ENCODE results near the gene SLC10A3.

DNA sequence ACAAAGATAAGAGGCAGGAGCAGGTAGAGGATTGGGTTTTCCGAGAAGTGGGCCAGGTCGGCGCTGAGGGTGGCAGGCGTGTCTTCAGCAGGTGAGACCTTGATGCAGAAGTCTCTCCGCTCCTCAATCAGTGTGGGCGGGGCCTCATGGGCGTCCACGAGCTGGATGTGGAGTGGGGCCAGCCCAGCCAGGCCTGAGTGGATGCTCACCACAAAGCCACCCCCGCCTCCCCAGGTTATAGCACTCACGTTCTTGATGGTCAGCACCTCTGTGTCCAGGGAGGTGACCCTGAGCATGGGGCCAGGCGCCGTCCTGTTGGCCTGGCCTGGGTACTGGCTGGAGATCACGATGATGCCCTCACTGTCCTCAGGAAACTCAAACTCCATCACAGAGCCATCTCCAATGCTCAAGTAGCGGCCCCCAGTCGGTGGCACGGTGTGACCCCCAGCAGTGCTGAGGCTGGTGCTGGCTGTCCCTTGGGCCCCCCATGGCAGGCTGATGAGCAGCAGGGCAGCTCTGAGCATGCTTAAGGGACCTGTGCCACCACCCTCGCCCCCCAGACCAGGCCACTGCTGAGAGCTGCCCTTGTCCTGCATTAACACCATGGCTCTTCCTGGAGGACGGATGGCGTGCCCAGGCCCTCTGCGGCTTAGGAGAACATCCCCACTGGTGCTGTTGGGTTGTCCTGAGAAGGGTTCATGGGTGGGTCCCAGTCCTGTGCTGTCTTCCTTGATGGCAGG, 1.9 kb downstream of the SLC10A3 start:
- TF ChIP-seq POLR2A (IDR thresholded peaks at IDR 0.05) (no peak), CTCF (IDR thresholded peaks at IDR 0.05) (no peak), POLR2AphosphoS5 (IDR thresholded peaks at IDR 0.05) (no peak), EP300 (IDR thresholded peaks at IDR 0.05) (no peak)

Measured in upper lobe of left lung (tissue), 4 donors.